K562 (cell line): Measurements from ENCODE around the gene ZFHX2. TPM values are rescaled to one million over a fixed set of nuclear protein-coding genes. Genes with fewer than 3 reads are reported as not detected.

ENCODE experiments used
- ATAC-seq: fragments of 200-7000 bp; cut with Tn5 transposase; 3 replicates; pipeline ENCODE4 v1.9.1; 2020; ENCODE audit warnings: moderate library complexity
- BruUV-seq: library from RNA; stranded (reverse); fragments of 400-500 nt; replicated peaks from 2 replicates; lab custom pipeline; 2021; lab: Mats Ljungman, UMichigan
- CTCF ChIA-PET: fragments of 300-600 bp; formaldehyde crosslinking; extraction: SDS; loops from one replicate; lab custom pipeline; 2021; ENCODE audit warnings: low intra/inter-chr PET ratio; lab: Yijun Ruan, JAX
- POLR2A ChIA-PET: fragments of 300-600, 350-650 bp; sonication (Branson Sonifier 250); formaldehyde crosslinking; extraction: SDS; loops from one replicate; lab custom pipeline; 2021; ENCODE audit warnings: antibody characterized with exemption, inconsistent platforms; lab: Yijun Ruan, JAX
- DNase-seq, 4 experiments: peaks; one replicate each; pipeline versions ENCODE4 v3.0.0 to v3.0.0-alpha.2; 2011 to 2018; ENCODE audit warnings: low spot score in 3 of 4, mixed read lengths in 3 of 4; ENCODE audit errors: extremely low read depth in 1 of 4
- FAIRE-seq: peaks from 2 replicates; lab custom pipeline; 2011; peaks lifted over from hg19 to GRCh38; lab: Jason Lieb, UNC
- H2AFZ ChIP-seq: 2 replicates; pipeline ENCODE4 v1.6.0; 2011; ENCODE audit warnings: low read depth, low read length, control low read depth, inconsistent platforms
- H3K27ac ChIP-seq: fragments of 200-600 bp; 3 replicates; pipeline ENCODE4 v1.8.0; 2011; ENCODE audit warnings: low read depth, mild to moderate bottlenecking, control low read depth, inconsistent platforms, low read length, moderate library complexity, mixed read lengths; ENCODE audit errors: extremely low read depth
- H3K27me3 ChIP-seq, 2 experiments: fragments of 300-600 bp in 1 of 2; 2 replicates in 1 of 2; 3 replicates in 1 of 2; pipeline versions ENCODE4 v1.6.0 to v1.8.0; 2011; ENCODE audit warnings: inconsistent platforms in 2 of 2, low read length in 2 of 2, mild to moderate bottlenecking in 1 of 2, mixed read lengths in 1 of 2, moderate library complexity in 1 of 2; ENCODE audit not compliant: control insufficient read depth in 2 of 2, insufficient read depth in 2 of 2
- H3K36me3 ChIP-seq: fragments of 300-600 bp; 3 replicates; pipeline ENCODE4 v1.8.0; 2011; ENCODE audit warnings: mild to moderate bottlenecking, low read length, inconsistent platforms; ENCODE audit not compliant: control insufficient read depth, insufficient read depth
- H3K4me1 ChIP-seq, 2 experiments: fragments of 200-600 bp in 1 of 2; replicated peaks in 1 of 2; 2 replicates in 1 of 2; 3 replicates in 1 of 2; pipeline versions ENCODE4 v1.5.1 to v1.8.0; 2011; ENCODE audit warnings: inconsistent platforms in 2 of 2, low read length in 2 of 2, mild to moderate bottlenecking in 1 of 2, mixed read lengths in 1 of 2, moderate library complexity in 1 of 2; ENCODE audit not compliant: control insufficient read depth in 2 of 2, insufficient read depth in 2 of 2
- H3K4me2 ChIP-seq: 2 replicates; pipeline ENCODE4 v1.6.1; 2011; ENCODE audit warnings: low read length, control low read depth, inconsistent platforms, mixed read lengths; ENCODE audit not compliant: insufficient read depth
- H3K4me3 ChIP-seq: fragments of 200-600 bp; sonication (generic), shearing (Covaris generic); 2 replicates; pipeline ENCODE4 v1.5.1; 2016; ENCODE audit warnings: control low read depth, inconsistent platforms
- H3K79me2 ChIP-seq: fragments of 200-600 bp; 3 replicates; pipeline ENCODE4 v1.8.0; 2011; ENCODE audit warnings: low read length, inconsistent platforms; ENCODE audit not compliant: control insufficient read depth, insufficient read depth
- H3K9ac ChIP-seq, 2 experiments: 2 replicates each; pipeline versions ENCODE4 v1.6.0 to v1.6.1; 2011; ENCODE audit warnings: low read depth in 2 of 2, low read length in 2 of 2, control low read depth in 1 of 2, inconsistent platforms in 1 of 2, mild to moderate bottlenecking in 1 of 2, mixed read lengths in 1 of 2; ENCODE audit not compliant: insufficient read depth in 1 of 2
- H3K9me1 ChIP-seq: one replicate; pipeline ENCODE4 v1.6.0; 2011; ENCODE audit warnings: inconsistent platforms, mild to moderate bottlenecking, low read length, moderate library complexity; ENCODE audit not compliant: control insufficient read depth, insufficient read depth
- H3K9me3 ChIP-seq: replicated peaks from 2 replicates; pipeline ENCODE4 v1.5.1; 2011; ENCODE audit warnings: low read depth, low read length, inconsistent platforms; ENCODE audit not compliant: control insufficient read depth, insufficient read depth
- H4K20me1 ChIP-seq: replicated peaks from 2 replicates; pipeline ENCODE4 v1.6.1; 2011; ENCODE audit warnings: low read length, inconsistent platforms, mixed read lengths; ENCODE audit not compliant: control insufficient read depth, insufficient read depth
- CSDE1 ChIP-seq, 2 experiments: fragments of 450-650 bp; IDR thresholded peaks; 2 replicates each; pipeline ENCODE4 v1.6.1; 2016; ENCODE audit warnings: mild to moderate bottlenecking in 1 of 2
- ILF3 ChIP-seq: fragments of 450-650 bp; IDR thresholded peaks from 2 replicates; pipeline ENCODE4 v1.6.1; 2018; ENCODE audit warnings: antibody characterized with exemption, mild to moderate bottlenecking, moderate library complexity, borderline replicate concordance
- KLF10 ChIP-seq: fragments of 250-450 bp; sonication (Bioruptor Pico); IDR thresholded peaks from 2 replicates; pipeline ENCODE4 v1.6.1; 2021; ENCODE audit warnings: matching md5 sums
- MAFG ChIP-seq: fragments of 450-650 bp; conservative IDR thresholded peaks from 2 replicates; pipeline ENCODE4 v1.6.1; 2016; ENCODE audit warnings: missing genetic modification characterization, missing compliant biosample characterization
- MAZ ChIP-seq, 2 experiments: fragments of 450-650 bp in 1 of 2; sonication (generic) in 1 of 2; formaldehyde crosslinking; IDR thresholded peaks in 1 of 2; conservative IDR thresholded peaks in 1 of 2; 2 replicates each; pipeline versions ENCODE4 v1.4.0 to v1.5.0; 2020; ENCODE audit warnings: mild to moderate bottlenecking in 1 of 2, missing genetic modification reagents in 1 of 2
- NFE2 ChIP-seq: IDR thresholded peaks from 2 replicates; pipeline ENCODE4 v1.6.1; 2014; ENCODE audit warnings: antibody characterized with exemption, low read depth
- ZKSCAN8 ChIP-seq: fragments of 200-800 bp; sonication (Bioruptor generic); IDR thresholded peaks from 2 replicates; pipeline ENCODE4 v1.6.1; 2016; ENCODE audit warnings: missing genetic modification characterization, missing compliant biosample characterization
- ZNF347 ChIP-seq: fragments of 450-650 bp; formaldehyde crosslinking; IDR thresholded peaks from 2 replicates; pipeline ENCODE4 v1.4.0; 2020; ENCODE audit warnings: low read depth, mild to moderate bottlenecking, moderate library complexity
- WGBS: fragments of 100-300 bp; shearing (Covaris generic); methylation state at CpG from one replicate; pipeline ENCODE4 v1.1.6; 2016; ENCODE audit warnings: low coverage, mixed read lengths; ENCODE audit not compliant: insufficient coverage; ENCODE audit errors: missing lambda C conversion rate; 5-methylcytosine and 5-hydroxymethylcytosine counted together
- in situ Hi-C: fragments of 300-500 bp; cut with MboI; formaldehyde crosslinking; loops from 4 replicates; pipeline ENCODE4 v1.15.0; 2018; ENCODE audit warnings: inconsistent platforms, mixed read lengths
- intact Hi-C: fragments of 100-400 bp; cut with micrococcal nuclease; formaldehyde crosslinking; loops from 2 replicates; pipeline ENCODE4 v1.14.2; 2022
- polyA plus RNA-seq, 8 experiments: library from polyadenylated mRNA; depleted of rRNA in 4 of 8; stranded (reverse) in 5 of 8; unstranded in 3 of 8; fragments of >200 nt; fragmentation: Nextera tagmentation in 2 of 8; fragmentation: Illumina TruSeq in 1 of 8; extraction: Ambion mirVana in 2 of 8; extraction: Trizol in 1 of 8; gene quantifications; 2 replicates each; pipeline versions ENCODE4 v1.2.1 to v1.2.3, GENCODE V29; 2011 to 2014; ENCODE audit warnings: inconsistent platforms in 1 of 8, missing spikeins in 1 of 8
- total RNA-seq, 7 experiments: library from RNA; depleted of rRNA in 6 of 7; stranded (reverse); fragments of >200 nt in 6 of 7; fragmentation: Illumina TruSeq in 2 of 7; extraction: Trizol in 2 of 7; gene quantifications; 2 replicates each; pipeline versions ENCODE4 v1.2.1 to v1.2.3, GENCODE V29; 2011 to 2021; ENCODE audit warnings: low replicate concordance in 1 of 7
- TF ChIP-seq, protein P1 (sequence below), 2 experiments: IDR thresholded peaks in 1 of 2; conservative IDR thresholded peaks in 1 of 2; 2 replicates each; pipeline ENCODE4 v1.6.1; 2016; ENCODE audit warnings: low read depth in 2 of 2, mild to moderate bottlenecking in 1 of 2, missing compliant biosample characterization in 1 of 2, missing genetic modification characterization in 1 of 2, moderate library complexity in 1 of 2
- TF ChIP-seq, protein P2 (sequence below), 2 experiments: fragments of 450-650 bp; formaldehyde crosslinking in 1 of 2; IDR thresholded peaks; 2 replicates each; pipeline versions ENCODE4 v1.4.0 to v1.6.1; 2014 to 2020; ENCODE audit warnings: mild to moderate bottlenecking in 2 of 2, borderline replicate concordance in 1 of 2, low read depth in 1 of 2

The ZFHX2 gene
- total and polyA plus RNA-seq, 9 of the 15 experiments (the other 6 are each of a cell fraction or from before 2014, with no cell fraction given), result 0.06 to 0.11 (median 0.11) TPM; not detected in 4

- no peak for DNase-seq
- Histone ChIP-seq H3K9ac (no peak overlapping the region), H3K9me3 (no peaks in the 10 kb centered on the region; the same call in 1 of the 2 replicates), H3K79me2 (no peaks in the 10 kb centered on the region), H3K4me3 (no peak overlapping the region), H2AFZ (no peak overlapping the region), H3K36me3 (no peaks in the 10 kb centered on the region)
- ChIA-PET CTCF (no interaction called here), POLR2A (interaction anchor here (0.7 to 0.8 kb wide), 2 partner anchors 10 to 25 kb away, joined by 3 read pairs; no protein-coding TSS in a partner anchor)
- no TSS peak for BruUV-seq
- TF ChIP-seq ZKSCAN8 (CRISPR knock-in tag) (no peak), KLF10 (CRISPR knock-in tag) (no peak), ILF3 (no peak), CSDE1 (IDR thresholded peaks at IDR 0.05) (no peak), NFE2 (0 out of 2 replicates have a peak, but pooled peaks have one; percentile 24), ZNF347 (no peak), MAFG (tag) (peak; percentile 43; the same call in 1 of the 2 replicates), MAZ (CRISPR knock-in tag; conservative IDR thresholded peaks at IDR 0.05 in 1 of 2, IDR thresholded peaks at IDR 0.05 in 1 of 2) (no peak)
- TF ChIP-seq, protein P1, sequence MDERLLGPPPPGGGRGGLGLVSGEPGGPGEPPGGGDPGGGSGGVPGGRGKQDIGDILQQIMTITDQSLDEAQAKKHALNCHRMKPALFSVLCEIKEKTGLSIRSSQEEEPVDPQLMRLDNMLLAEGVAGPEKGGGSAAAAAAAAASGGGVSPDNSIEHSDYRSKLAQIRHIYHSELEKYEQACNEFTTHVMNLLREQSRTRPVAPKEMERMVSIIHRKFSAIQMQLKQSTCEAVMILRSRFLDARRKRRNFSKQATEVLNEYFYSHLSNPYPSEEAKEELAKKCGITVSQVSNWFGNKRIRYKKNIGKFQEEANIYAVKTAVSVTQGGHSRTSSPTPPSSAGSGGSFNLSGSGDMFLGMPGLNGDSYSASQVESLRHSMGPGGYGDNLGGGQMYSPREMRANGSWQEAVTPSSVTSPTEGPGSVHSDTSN (CRISPR knock-in tag; IDR thresholded peaks at IDR 0.05; ENCODE audit: low read depth), result no peak
- TF ChIP-seq, protein P1 (tag; conservative IDR thresholded peaks at IDR 0.05; ENCODE audit: low read depth), result peak; percentile 33; the same call in 1 of the 2 replicates
- TF ChIP-seq, protein P2, sequence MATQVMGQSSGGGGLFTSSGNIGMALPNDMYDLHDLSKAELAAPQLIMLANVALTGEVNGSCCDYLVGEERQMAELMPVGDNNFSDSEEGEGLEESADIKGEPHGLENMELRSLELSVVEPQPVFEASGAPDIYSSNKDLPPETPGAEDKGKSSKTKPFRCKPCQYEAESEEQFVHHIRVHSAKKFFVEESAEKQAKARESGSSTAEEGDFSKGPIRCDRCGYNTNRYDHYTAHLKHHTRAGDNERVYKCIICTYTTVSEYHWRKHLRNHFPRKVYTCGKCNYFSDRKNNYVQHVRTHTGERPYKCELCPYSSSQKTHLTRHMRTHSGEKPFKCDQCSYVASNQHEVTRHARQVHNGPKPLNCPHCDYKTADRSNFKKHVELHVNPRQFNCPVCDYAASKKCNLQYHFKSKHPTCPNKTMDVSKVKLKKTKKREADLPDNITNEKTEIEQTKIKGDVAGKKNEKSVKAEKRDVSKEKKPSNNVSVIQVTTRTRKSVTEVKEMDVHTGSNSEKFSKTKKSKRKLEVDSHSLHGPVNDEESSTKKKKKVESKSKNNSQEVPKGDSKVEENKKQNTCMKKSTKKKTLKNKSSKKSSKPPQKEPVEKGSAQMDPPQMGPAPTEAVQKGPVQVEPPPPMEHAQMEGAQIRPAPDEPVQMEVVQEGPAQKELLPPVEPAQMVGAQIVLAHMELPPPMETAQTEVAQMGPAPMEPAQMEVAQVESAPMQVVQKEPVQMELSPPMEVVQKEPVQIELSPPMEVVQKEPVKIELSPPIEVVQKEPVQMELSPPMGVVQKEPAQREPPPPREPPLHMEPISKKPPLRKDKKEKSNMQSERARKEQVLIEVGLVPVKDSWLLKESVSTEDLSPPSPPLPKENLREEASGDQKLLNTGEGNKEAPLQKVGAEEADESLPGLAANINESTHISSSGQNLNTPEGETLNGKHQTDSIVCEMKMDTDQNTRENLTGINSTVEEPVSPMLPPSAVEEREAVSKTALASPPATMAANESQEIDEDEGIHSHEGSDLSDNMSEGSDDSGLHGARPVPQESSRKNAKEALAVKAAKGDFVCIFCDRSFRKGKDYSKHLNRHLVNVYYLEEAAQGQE (IDR thresholded peaks at IDR 0.05; ENCODE audit: borderline replicate concordance), result peak; percentile 11; the same call in 1 of the 2 replicates
- TF ChIP-seq, protein P2 (CRISPR knock-in tag; IDR thresholded peaks at IDR 0.05; ENCODE audit: low read depth), result no peak
- TF ChIP-seq, all 486 proteins: peak for 4
- 4% methylated on average over 4 of the region's 4 CpGs for WGBS
- FAIRE-seq (no peak), ATAC-seq (peak; percentile 32; the same call in 2 of the 3 replicates)
- Histone ChIP-seq H3K27ac (no peak overlapping the region), H4K20me1 (no peaks in the 10 kb centered on the region), H3K4me1 (peaks cover 12 to 28% of the 10 kb centered on the region in 2 experiments; a peak in 4 of 5 replicates), H3K27me3 (no peaks in the 10 kb centered on the region), H3K4me2 (no peak overlapping the region; the same call in 1 of the 2 replicates), H3K9me1 (no peaks in the 10 kb centered on the region)
- in situ Hi-C loops (no loop called here), intact Hi-C loops (no loop called here)
Observed at GRCh38 chr14:23572836-23573235, 21.3 kb upstream of the ZFHX2 start.
